ENCODE data around the gene ASMT. TPM values are rescaled to one million over a fixed set of nuclear protein-coding genes. Genes with fewer than 3 reads are reported as not detected.

Gene ASMT
- total RNA-seq, 1 experiment from 2014 or later = not detected

- DNase-seq (no peak), ATAC-seq (no peak)
- H3K9me3 ChIP-seq (ENCODE audit: low read length) = no peaks in the 10 kb centered on the region
- no peaks in the 10 kb centered on the region for H3K9me2 ChIP-seq (replicated peaks; ENCODE audit: low read length)
- no peak for TF ChIP-seq EZH2phosphoT487 (IDR thresholded peaks at IDR 0.05; ENCODE audit: borderline replicate concordance, low read length)
- no peak for TF ChIP-seq EZH2 (IDR thresholded peaks at IDR 0.05; ENCODE audit: low read length, unreplicated experiment)
- TF ChIP-seq, protein P1, sequence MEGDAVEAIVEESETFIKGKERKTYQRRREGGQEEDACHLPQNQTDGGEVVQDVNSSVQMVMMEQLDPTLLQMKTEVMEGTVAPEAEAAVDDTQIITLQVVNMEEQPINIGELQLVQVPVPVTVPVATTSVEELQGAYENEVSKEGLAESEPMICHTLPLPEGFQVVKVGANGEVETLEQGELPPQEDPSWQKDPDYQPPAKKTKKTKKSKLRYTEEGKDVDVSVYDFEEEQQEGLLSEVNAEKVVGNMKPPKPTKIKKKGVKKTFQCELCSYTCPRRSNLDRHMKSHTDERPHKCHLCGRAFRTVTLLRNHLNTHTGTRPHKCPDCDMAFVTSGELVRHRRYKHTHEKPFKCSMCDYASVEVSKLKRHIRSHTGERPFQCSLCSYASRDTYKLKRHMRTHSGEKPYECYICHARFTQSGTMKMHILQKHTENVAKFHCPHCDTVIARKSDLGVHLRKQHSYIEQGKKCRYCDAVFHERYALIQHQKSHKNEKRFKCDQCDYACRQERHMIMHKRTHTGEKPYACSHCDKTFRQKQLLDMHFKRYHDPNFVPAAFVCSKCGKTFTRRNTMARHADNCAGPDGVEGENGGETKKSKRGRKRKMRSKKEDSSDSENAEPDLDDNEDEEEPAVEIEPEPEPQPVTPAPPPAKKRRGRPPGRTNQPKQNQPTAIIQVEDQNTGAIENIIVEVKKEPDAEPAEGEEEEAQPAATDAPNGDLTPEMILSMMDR (conservative IDR thresholded peaks at IDR 0.05; ENCODE audit: low read depth, low read length) = no peak
- H2AFZ ChIP-seq (ENCODE audit: low read length) = no peak overlapping the region
- H3K36me3 ChIP-seq (ENCODE audit: low read depth, low read length) = no peaks in the 10 kb centered on the region
- POLR2A ChIA-PET (ENCODE audit: unreplicated experiment) = no interaction called here
- H3K4me3 ChIP-seq (ENCODE audit: low read length) = no peak overlapping the region
- no peaks in the 10 kb centered on the region for H3F3A ChIP-seq (ENCODE audit: low read length, unreplicated experiment)
- H3K9ac ChIP-seq (ENCODE audit: low read length) = no peak overlapping the region
- H3K4me1 ChIP-seq (ENCODE audit: insufficient read depth, low read length) = no peaks in the 10 kb centered on the region
- no peaks in the 10 kb centered on the region for H4K20me1 ChIP-seq (ENCODE audit: low read length)
- no peak overlapping the region for H3K4me2 ChIP-seq (ENCODE audit: low read length)
- CTCF ChIA-PET = no interaction called here
- intact Hi-C loops (cut with micrococcal nuclease) = no loop called here
- H3K27me3 ChIP-seq (ENCODE audit: low read length) = no peaks in the 10 kb centered on the region
- BruUV-seq (replicated peaks) = no TSS peak
- no peaks in the 10 kb centered on the region for H3K79me2 ChIP-seq (ENCODE audit: low read length)
- no peak overlapping the region for H3K27ac ChIP-seq (ENCODE audit: low read length)
These were observed 71.8 kb downstream of the ASMT start for GRCh38 chrX:1686642-1687041.

Other genes with a start within 250 kb of the ASMT start
- 169 and 178 TPM in 2 replicates for gene SLC25A6, start 222.9 kb upstream of the ASMT start, total RNA-seq (2014; rRNA removed)
- 6.7 and 10.1 TPM in 2 replicates for gene ASMTL, start 162.2 kb upstream of the ASMT start, total RNA-seq (2014; rRNA removed)
- not detected in 2 replicates for gene P2RY8, start 77.9 kb upstream of the ASMT start, total RNA-seq (2014; rRNA removed)
- gene AKAP17A, start 23.5 kb upstream of the ASMT start, total RNA-seq (2014; rRNA removed) = 36.8 and 41.5 TPM in 2 replicates